ENCODE measurements around the gene SAP30L. TPM values are rescaled to one million over a fixed set of nuclear protein-coding genes. Genes with fewer than 3 reads are reported as not detected.
A peak's percentile ranks its signal among the peaks of the same experiment; 100 is the strongest.

Gene SAP30L
- total and polyA plus RNA-seq, 12 donors, result 22.5 to 65.1 (median 36.8) TPM

GRCh38 chr5:154403234-154403633 lies 42.6 kb upstream of the SAP30L start:
- peaks cover 0 to 9% of the 10 kb centered on the region in 2 donors for H3K4me1 ChIP-seq (replicated peaks in 1 of 2)
- H3K36me3 ChIP-seq (replicated peaks in 1 of 2), result no peaks in the 10 kb centered on the region
- no peak overlapping the region for H3K27ac ChIP-seq
- intact Hi-C loops (cut with DNase I), result loop anchor here (5.0 kb wide), 3 partner anchors 211 to 331 kb away; partner anchors contain the start of gene GALNT10 (in 1 of the 2)
- DNase-seq, result no peak
- no peaks in the 10 kb centered on the region for H3K9me3 ChIP-seq (replicated peaks in 1 of 3)
- 93 to 98% (median 95%) methylated on average over 4 of the region's 4 CpGs for WGBS, 4 donors
- TF ChIP-seq CTCF (IDR thresholded peaks at IDR 0.05) (no peak), POLR2A (IDR thresholded peaks at IDR 0.05) (no peak)
- H3K4me3 ChIP-seq, result no peak overlapping the region
- no peaks in the 10 kb centered on the region for H3K27me3 ChIP-seq

- no peaks in the 10 kb centered on the region for H3K27me3 ChIP-seq
- no peaks in the 10 kb centered on the region for H3K9me3 ChIP-seq (replicated peaks in 1 of 3)
- TF ChIP-seq CTCF (IDR thresholded peaks at IDR 0.05) (no peak), POLR2A (IDR thresholded peaks at IDR 0.05) (no peak)
- no peak for DNase-seq
- peaks cover 0 to 9% of the 10 kb centered on the region in 2 donors for H3K4me1 ChIP-seq (replicated peaks in 1 of 2)
- H3K27ac ChIP-seq, result no peak overlapping the region
- H3K4me3 ChIP-seq, result no peak overlapping the region
- no peaks in the 10 kb centered on the region for H3K36me3 ChIP-seq (replicated peaks in 1 of 2)
- WGBS, 4 donors, result 82 to 93% (median 89%) methylated on average over 4 to 8 of the region's 8 CpGs
- intact Hi-C loops (cut with DNase I), result loop anchor here (5.0 kb wide), 3 partner anchors 212 to 332 kb away; partner anchors contain the start of gene GALNT10 (in 1 of the 2)
These were observed 41.9 kb upstream of the SAP30L start for GRCh38 chr5:154403776-154404387.

- H3K27ac ChIP-seq, result no peak overlapping the region
- WGBS, 4 donors, result 8 to 14% (median 8%) methylated on average over 27 to 37 of the region's 37 CpGs
- intact Hi-C loops (cut with DNase I), result loop anchor here in 1 of 2 donors (5.0 kb wide), 1 partner anchor 338 kb away; no protein-coding TSS in a partner anchor
These were observed 40.6 kb upstream of the SAP30L start for GRCh38 chr5:154405078-154405792.

More at GRCh38 chr5:154405078-154405792, 40.6 kb upstream of the SAP30L start:
- H3K4me3 ChIP-seq, result peak overlapping the region in 1 of 4 donors; percentile 44
- DNase-seq, result peak; percentile 74 to 88 (median 84)
- H3K4me1 ChIP-seq (replicated peaks in 1 of 2), result peaks cover 0 to 9% of the 10 kb centered on the region in 2 donors
- no peaks in the 10 kb centered on the region for H3K36me3 ChIP-seq (replicated peaks in 1 of 2)
- TF ChIP-seq CTCF (IDR thresholded peaks at IDR 0.05) (peak; percentile 72 to 95 (median 88)), POLR2A (IDR thresholded peaks at IDR 0.05) (no peak)
- H3K9me3 ChIP-seq (replicated peaks in 1 of 3), result no peaks in the 10 kb centered on the region
- H3K27me3 ChIP-seq, result no peaks in the 10 kb centered on the region
